C4-2B (cell line): ENCODE measurements around the gene MRPS18A.

Source experiments
- CTCF ChIP-seq: fragments of 450-650 bp; conservative IDR thresholded peaks from 2 replicates; pipeline ENCODE4 v1.5.1; 2017; ENCODE audit warnings: mild to moderate bottlenecking
- ZFX ChIP-seq: fragments of 450-650 bp; IDR thresholded peaks from 2 replicates; pipeline ENCODE4 v1.6.1; 2017

DNA sequence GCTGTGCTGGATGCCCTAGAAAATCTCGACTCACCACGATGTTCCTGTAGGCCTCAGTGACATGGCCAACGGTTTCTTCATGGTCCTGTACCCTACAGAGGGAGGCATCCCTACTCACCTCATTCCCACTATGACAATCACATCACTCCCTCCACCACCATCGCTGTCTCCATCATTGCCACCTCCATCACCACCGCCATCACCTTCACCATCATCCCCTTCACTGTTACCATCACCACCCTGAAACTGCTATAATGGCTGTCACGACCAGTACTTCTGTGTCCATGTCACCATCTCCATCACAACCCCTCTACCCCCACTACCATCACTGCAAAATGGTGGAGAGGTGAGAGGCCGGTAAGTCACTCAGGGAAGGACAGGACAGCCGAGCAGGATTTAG lies 29.8 kb upstream of the MRPS18A start:
- TF ChIP-seq CTCF (no peak), ZFX (no peak)
